HepG2 (cell line): ENCODE results near the gene JMJD8. TPM values are rescaled to one million over a fixed set of nuclear protein-coding genes. Genes with fewer than 3 reads are reported as not detected.

Experiments used
- ATAC-seq: fragments of 200-7000 bp; cut with Tn5 transposase; 3 replicates; pipeline ENCODE4 v1.9.1; 2020; ENCODE audit warnings: mild to moderate bottlenecking, moderate library complexity
- BruUV-seq: library from RNA; stranded (reverse); fragments of 400-500 nt; replicated peaks from 2 replicates; lab custom pipeline; 2021; lab: Mats Ljungman, UMichigan
- CTCF ChIA-PET: fragments of 300-600 bp; formaldehyde crosslinking; extraction: SDS; loops from one replicate; lab custom pipeline; 2021; ENCODE audit warnings: low total read pairs, inconsistent platforms, low intra/inter-chr PET ratio; lab: Yijun Ruan, JAX
- POLR2A ChIA-PET: fragments of 350-600 bp; sonication (Branson Sonifier 250); formaldehyde crosslinking; loops from one replicate; lab custom pipeline; 2020; ENCODE audit warnings: antibody characterized with exemption, inconsistent platforms; lab: Yijun Ruan, JAX
- DNase-seq: peaks from one replicate; pipeline ENCODE4 v3.0.0-alpha.2; 2015; ENCODE audit warnings: low spot score
- FAIRE-seq: peaks from 3 replicates; lab custom pipeline; 2011; peaks lifted over from hg19 to GRCh38; lab: Jason Lieb, UNC
- H2AFZ ChIP-seq: one replicate; pipeline ENCODE4 v1.6.1; 2011; ENCODE audit warnings: low read length, inconsistent platforms
- H3K27ac ChIP-seq: fragments of 300-600 bp; 3 replicates; pipeline ENCODE4 v1.8.0; 2011; ENCODE audit warnings: mixed run types, mild to moderate bottlenecking, mixed read lengths, low read length, inconsistent platforms; ENCODE audit not compliant: insufficient read depth; ENCODE audit errors: extremely low read length
- H3K27me3 ChIP-seq, 2 experiments: fragments of 200-600 bp in 1 of 2; 2 replicates in 1 of 2; 3 replicates in 1 of 2; pipeline versions ENCODE4 v1.6.0 to v1.8.0; 2011; ENCODE audit warnings: low read length in 2 of 2, mild to moderate bottlenecking in 2 of 2, moderate library complexity in 2 of 2, inconsistent platforms in 1 of 2; ENCODE audit not compliant: insufficient read depth in 2 of 2, control insufficient read depth in 1 of 2
- H3K36me3 ChIP-seq, 2 experiments: fragments of 200-600 bp in 1 of 2; replicated peaks in 1 of 2; 2 replicates in 1 of 2; 3 replicates in 1 of 2; pipeline versions ENCODE4 v1.5.1 to v1.8.0; 2011; ENCODE audit warnings: low read length in 2 of 2, inconsistent platforms in 1 of 2; ENCODE audit not compliant: insufficient read depth in 2 of 2, control insufficient read depth in 1 of 2
- H3K4me1 ChIP-seq: 2 replicates; pipeline ENCODE4 v1.5.1; 2012; ENCODE audit warnings: low read length, inconsistent platforms; ENCODE audit not compliant: insufficient read depth
- H3K4me2 ChIP-seq: 2 replicates; pipeline ENCODE4 v1.6.0; 2011; ENCODE audit warnings: low read depth, low read length, inconsistent platforms
- H3K4me3 ChIP-seq, 3 experiments: fragments of 200-600 bp in 1 of 3; sonication (generic), shearing (Covaris generic) in 1 of 3; replicated peaks in 1 of 3; 2 replicates each; pipeline ENCODE4 v1.5.1; 2011 to 2016; ENCODE audit warnings: low read length in 3 of 3, inconsistent platforms in 2 of 3, low read depth in 2 of 3, mild to moderate bottlenecking in 2 of 3, control low read depth in 1 of 3, mixed read lengths in 1 of 3; ENCODE audit not compliant: insufficient read depth in 1 of 3
- H3K79me2 ChIP-seq: one replicate; pipeline ENCODE4 v1.6.1; 2011; ENCODE audit warnings: low read length, inconsistent platforms; ENCODE audit not compliant: insufficient read depth
- H3K9ac ChIP-seq: 2 replicates; pipeline ENCODE4 v1.6.0; 2011; ENCODE audit warnings: mild to moderate bottlenecking, low read depth, low read length, inconsistent platforms; ENCODE audit not compliant: insufficient read depth
- H3K9me3 ChIP-seq: 2 replicates; pipeline ENCODE4 v1.5.1; 2012; ENCODE audit warnings: mild to moderate bottlenecking, low read length
- H4K20me1 ChIP-seq: 2 replicates; pipeline ENCODE4 v1.6.0; 2011; ENCODE audit warnings: inconsistent platforms, mild to moderate bottlenecking, low read length, moderate library complexity; ENCODE audit not compliant: insufficient read depth
- AGO1 ChIP-seq: fragments of 200-400 bp; formaldehyde crosslinking; IDR thresholded peaks from 2 replicates; pipeline ENCODE4 v1.6.1; 2017; ENCODE audit warnings: mild to moderate bottlenecking, low read depth, low read length, moderate library complexity; ENCODE audit not compliant: poor library complexity, severe bottlenecking
- HOXA9 ChIP-seq: sonication (generic); formaldehyde crosslinking; IDR thresholded peaks from 2 replicates; pipeline ENCODE4 v1.8.1; 2022; ENCODE audit warnings: missing genetic modification reagents, mild to moderate bottlenecking, moderate library complexity, borderline replicate concordance
- POLR2G ChIP-seq: fragments of 200-400 bp; formaldehyde crosslinking; IDR thresholded peaks from 2 replicates; pipeline ENCODE4 v1.6.1; 2018; ENCODE audit warnings: mild to moderate bottlenecking, low read depth, low read length, moderate library complexity
- ZNF138 ChIP-seq: sonication (generic); formaldehyde crosslinking; IDR thresholded peaks from 2 replicates; pipeline ENCODE4 v1.5.0; 2020; ENCODE audit warnings: mild to moderate bottlenecking, low read depth, missing genetic modification reagents
- ZNF20 ChIP-seq: sonication (generic); formaldehyde crosslinking; IDR thresholded peaks from 2 replicates; pipeline ENCODE4 v1.4.0; 2020; ENCODE audit warnings: mild to moderate bottlenecking, moderate library complexity, missing genetic modification reagents
- ZNF776 ChIP-seq: sonication (generic); formaldehyde crosslinking; IDR thresholded peaks from 2 replicates; pipeline ENCODE4 v1.4.0; 2020; ENCODE audit warnings: mild to moderate bottlenecking, missing genetic modification reagents
- WGBS: methylation state at CpG from one replicate; pipeline ENCODE4 v1.1.6; 2017; ENCODE audit warnings: low lambda C conversion rate; 5-methylcytosine and 5-hydroxymethylcytosine counted together
- in situ Hi-C: cut with HindIII; loops from 2 replicates; pipeline ENCODE4 v1.10.0; 2017; ENCODE audit warnings: low pct_unique_long_range_greater_than_20kb; ENCODE audit not compliant: extremely low pct_ligation_motif_present
- intact Hi-C: fragments of 100-400 bp; cut with micrococcal nuclease; formaldehyde crosslinking; loops from one replicate; pipeline ENCODE4 v1.10.0; 2022; ENCODE audit not compliant: unreplicated experiment
- polyA plus RNA-seq, 8 experiments: library from polyadenylated mRNA; depleted of rRNA in 3 of 8; stranded (reverse) in 7 of 8; unstranded in 1 of 8; fragments of >200 nt; fragmentation: Illumina TruSeq in 4 of 8; extraction: Trizol in 4 of 8; gene quantifications; 2 replicates each; pipeline versions ENCODE4 v1.2.1 to v1.2.3, GENCODE V29; 2011 to 2016; ENCODE audit warnings: low read depth in 4 of 8, missing spikeins in 1 of 8, mixed read lengths in 1 of 8; ENCODE audit not compliant: insufficient read depth in 1 of 8
- total RNA-seq, 5 experiments: library from RNA; depleted of rRNA; stranded (reverse); fragments of >200 nt; fragmentation: Illumina TruSeq; extraction: Trizol; gene quantifications; 2 replicates each; pipeline ENCODE4 v1.2.3, GENCODE V29; 2016; ENCODE audit warnings: low read depth in 1 of 5

Gene JMJD8
- total and polyA plus RNA-seq, 2 of the 13 experiments (the other 11 are each of a cell fraction or from before 2014, with no cell fraction given): 2.6 to 11.8 TPM

DNA sequence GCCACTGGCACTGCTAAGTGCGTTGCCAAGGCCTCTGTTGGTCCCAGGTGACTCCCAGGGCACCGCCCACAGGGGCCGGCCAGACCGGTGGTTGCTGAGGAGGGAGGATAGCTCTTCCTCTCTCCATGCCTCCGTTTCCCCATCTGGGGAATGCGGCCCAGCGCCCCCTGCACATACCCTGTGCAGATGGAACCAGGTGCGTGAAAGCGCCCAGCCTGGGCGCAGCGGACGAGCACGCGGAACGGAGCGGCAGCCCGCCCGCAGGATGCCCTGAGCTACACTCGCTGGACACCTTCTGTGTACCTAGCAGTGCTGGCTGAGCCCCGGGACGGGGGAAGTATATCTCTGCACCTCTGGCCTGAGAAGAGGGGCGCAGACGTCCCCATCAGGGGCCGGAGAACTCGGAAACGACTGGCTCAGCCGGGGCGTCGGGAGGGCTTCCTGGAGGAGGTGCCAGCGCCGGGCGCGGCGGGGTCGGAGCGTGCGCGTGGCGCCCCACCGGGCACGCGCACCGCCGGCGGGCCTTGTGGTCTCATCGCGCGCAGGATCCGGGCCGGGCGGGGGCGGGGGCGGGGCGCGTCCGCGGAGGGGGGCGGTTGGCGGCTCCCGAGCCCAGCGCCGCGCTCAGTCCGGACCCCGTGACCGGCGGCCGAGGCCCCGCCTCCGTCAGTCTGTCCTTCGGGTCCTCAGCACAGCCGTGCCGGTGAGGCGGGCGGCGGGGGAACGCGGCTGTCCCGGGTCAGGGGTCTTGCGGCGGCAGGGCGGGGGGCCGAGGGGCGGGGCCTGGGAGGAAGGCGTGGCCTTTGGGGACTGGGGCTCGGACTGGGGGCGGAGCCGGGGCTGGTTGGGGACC, 42.5 kb upstream of the JMJD8 start, which contains the start of the genes CCDC78 and HAGHL (continued):
- TF ChIP-seq ZNF138 (CRISPR knock-in tag) (no peak), POLR2G (0 out of 2 replicates have a peak, but pooled peaks have one; percentile 22), ZNF776 (CRISPR knock-in tag) (peak; percentile 26; the same call in 1 of the 2 replicates), HOXA9 (no peak)

DNA sequence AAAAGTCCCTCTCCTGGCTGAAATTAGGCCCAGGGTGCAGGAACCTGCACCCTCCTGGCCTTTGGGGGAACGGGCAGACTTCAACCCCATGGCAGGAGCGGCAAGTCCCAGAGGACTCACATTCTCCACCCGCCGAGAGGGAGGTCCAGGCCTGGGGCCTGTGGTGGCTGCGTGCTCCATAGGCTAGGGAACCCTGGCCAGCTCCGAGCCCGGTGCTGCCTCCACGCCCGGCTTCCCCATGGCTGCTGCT, 42.0 kb upstream of the JMJD8 start:
- peak overlapping the region in 1 of 3 experiments; percentile 82; a peak in 1 of 6 replicates for H3K4me3 ChIP-seq

More for the DNA sequence above, 42.0 kb upstream of the JMJD8 start:
- 5% methylated on average over 4 of the region's 9 CpGs for WGBS
- no TSS peak for BruUV-seq
- FAIRE-seq (no peak), DNase-seq (no peak), ATAC-seq (peak; percentile 6)
- H3K27me3 ChIP-seq: peaks cover 0 to 3% of the 10 kb centered on the region in 2 experiments; a peak in 1 of 5 replicates
- no peak overlapping the region for H3K9ac ChIP-seq
- TF ChIP-seq ZNF20 (no peak), AGO1 (peak; percentile 62)
- no peak overlapping the region for H2AFZ ChIP-seq
- intact Hi-C loops: no loop called here
- H4K20me1 ChIP-seq: no peaks in the 10 kb centered on the region
- no peaks in the 10 kb centered on the region for H3K9me3 ChIP-seq
- no peaks in the 10 kb centered on the region for H3K36me3 ChIP-seq
- in situ Hi-C loops: no loop called here
- H3K79me2 ChIP-seq: no peaks in the 10 kb centered on the region
- H3K4me2 ChIP-seq: peak overlapping the region; percentile 94
- POLR2A ChIA-PET: interaction anchor here (1.2 to 2.6 kb wide), 3 partner anchors 10 to 35 kb away, joined by 3 to 14 read pairs (median 7); partner anchors contain the start of genes CIAO3 and MSLN
- no peak overlapping the region for H3K27ac ChIP-seq
- CTCF ChIA-PET: no interaction called here
- peaks cover 19% of the 10 kb centered on the region for H3K4me1 ChIP-seq
